Progenitor cell of endocrine pancreas (in vitro differentiated cells): Measurements from ENCODE around the gene ZNF280D. TPM values are rescaled to one million over a fixed set of nuclear protein-coding genes. Genes with fewer than 3 reads are reported as not detected.

ENCODE experiments used
- DNase-seq: peaks from one replicate; pipeline ENCODE4 v3.0.0; 2021; ENCODE audit warnings: low spot score; ENCODE audit not compliant: unreplicated experiment
- H3K27ac Mint-ChIP-seq: 2 replicates; pipeline ENCODE4 v1.8.0; 2021; ENCODE audit warnings: mild to moderate bottlenecking, moderate library complexity, mixed read lengths
- H3K27me3 Mint-ChIP-seq: 2 replicates; pipeline ENCODE4 v1.8.0; 2021; ENCODE audit warnings: mixed read lengths
- H3K36me3 Mint-ChIP-seq: 2 replicates; pipeline ENCODE4 v1.8.0; 2022; ENCODE audit warnings: mixed read lengths; ENCODE audit not compliant: insufficient read depth
- H3K4me1 Mint-ChIP-seq: 2 replicates; pipeline ENCODE4 v1.8.0; 2021; ENCODE audit warnings: low read depth, mixed read lengths
- H3K4me3 Mint-ChIP-seq: 2 replicates; pipeline ENCODE4 v1.8.0; 2021; ENCODE audit warnings: low read depth, mild to moderate bottlenecking, moderate library complexity, mixed read lengths
- H3K9me3 Mint-ChIP-seq: 2 replicates; pipeline ENCODE4 v1.8.0; 2021; ENCODE audit warnings: low read depth, mixed read lengths
- total RNA-seq: library from RNA; stranded (reverse); gene quantifications from 2 replicates; pipeline ENCODE4 v1.2.1, GENCODE V29; 2021
- TF ChIP-seq, protein P1 (sequence below): fragments of 200-600 bp; sonication (generic); IDR thresholded peaks from one replicate; pipeline ENCODE4 v1.5.0; 2021; ENCODE audit warnings: antibody characterized with exemption, mild to moderate bottlenecking; ENCODE audit not compliant: unreplicated experiment

Gene ZNF280D
- total RNA-seq, 1 donor from 2014 or later = 26.9 TPM

DNA sequence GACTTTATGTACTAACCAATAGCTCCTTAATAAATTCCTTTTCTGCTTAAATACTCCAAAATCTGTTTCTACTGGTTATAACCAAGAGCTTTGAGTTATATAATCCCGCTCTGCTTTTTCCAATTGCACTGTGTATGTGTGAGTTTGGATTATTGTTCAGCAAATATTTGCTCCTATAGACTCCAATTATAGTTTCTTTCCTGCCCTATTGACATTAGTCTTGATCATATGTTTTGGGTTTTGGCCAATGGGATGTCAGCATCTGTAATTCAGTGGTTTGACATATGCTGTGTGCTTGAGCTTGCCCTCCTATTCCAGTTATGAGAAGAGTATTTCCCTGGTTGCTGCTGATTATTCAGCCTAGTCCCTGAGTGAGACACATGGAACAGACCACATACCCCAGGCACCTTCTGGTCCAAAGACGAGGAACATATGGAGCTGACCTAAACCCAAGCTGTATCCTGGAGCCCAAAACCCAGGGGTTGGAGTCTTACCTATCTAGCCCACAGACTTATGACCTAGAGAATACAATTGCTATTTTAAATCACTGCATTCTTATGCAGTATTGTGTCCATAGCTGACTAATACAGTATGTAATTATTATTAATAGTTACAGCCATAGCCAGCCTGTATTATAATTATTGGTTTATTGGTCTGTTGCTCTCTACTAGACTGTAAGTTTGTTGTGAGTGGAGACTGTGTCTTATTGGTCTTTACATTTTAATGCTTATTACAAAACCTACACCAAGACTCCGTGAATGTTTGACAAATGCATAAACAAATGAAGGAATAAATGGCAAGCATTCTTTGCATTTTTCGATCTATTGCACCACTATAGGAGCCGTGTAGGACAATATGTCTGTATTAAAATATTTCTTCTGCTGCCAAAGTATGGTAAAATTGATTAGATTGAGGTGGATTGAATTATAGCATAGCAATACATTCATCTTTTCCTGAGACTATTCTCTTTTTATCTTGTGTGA, 11.7 kb upstream of the ZNF280D start:
- Mint-ChIP-seq H3K27ac (no peak overlapping the region), H3K27me3 (no peaks in the 10 kb centered on the region), H3K9me3 (no peaks in the 10 kb centered on the region), H3K4me1 (no peaks in the 10 kb centered on the region), H3K4me3 (no peak overlapping the region), H3K36me3 (no peaks in the 10 kb centered on the region)
- TF ChIP-seq, protein P1, sequence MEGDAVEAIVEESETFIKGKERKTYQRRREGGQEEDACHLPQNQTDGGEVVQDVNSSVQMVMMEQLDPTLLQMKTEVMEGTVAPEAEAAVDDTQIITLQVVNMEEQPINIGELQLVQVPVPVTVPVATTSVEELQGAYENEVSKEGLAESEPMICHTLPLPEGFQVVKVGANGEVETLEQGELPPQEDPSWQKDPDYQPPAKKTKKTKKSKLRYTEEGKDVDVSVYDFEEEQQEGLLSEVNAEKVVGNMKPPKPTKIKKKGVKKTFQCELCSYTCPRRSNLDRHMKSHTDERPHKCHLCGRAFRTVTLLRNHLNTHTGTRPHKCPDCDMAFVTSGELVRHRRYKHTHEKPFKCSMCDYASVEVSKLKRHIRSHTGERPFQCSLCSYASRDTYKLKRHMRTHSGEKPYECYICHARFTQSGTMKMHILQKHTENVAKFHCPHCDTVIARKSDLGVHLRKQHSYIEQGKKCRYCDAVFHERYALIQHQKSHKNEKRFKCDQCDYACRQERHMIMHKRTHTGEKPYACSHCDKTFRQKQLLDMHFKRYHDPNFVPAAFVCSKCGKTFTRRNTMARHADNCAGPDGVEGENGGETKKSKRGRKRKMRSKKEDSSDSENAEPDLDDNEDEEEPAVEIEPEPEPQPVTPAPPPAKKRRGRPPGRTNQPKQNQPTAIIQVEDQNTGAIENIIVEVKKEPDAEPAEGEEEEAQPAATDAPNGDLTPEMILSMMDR = no peak
- DNase-seq = no peak

- H3K36me3 Mint-ChIP-seq = no peaks in the 10 kb centered on the region
- DNase-seq = no peak
- no peak overlapping the region for H3K27ac Mint-ChIP-seq
- H3K4me1 Mint-ChIP-seq = no peaks in the 10 kb centered on the region
- no peaks in the 10 kb centered on the region for H3K27me3 Mint-ChIP-seq
- H3K9me3 Mint-ChIP-seq = no peaks in the 10 kb centered on the region
- TF ChIP-seq, protein P1 = no peak
- no peak overlapping the region for H3K4me3 Mint-ChIP-seq
Measured at GRCh38 chr15:56741541-56741940, 8.2 kb upstream of the ZNF280D start.

DNA sequence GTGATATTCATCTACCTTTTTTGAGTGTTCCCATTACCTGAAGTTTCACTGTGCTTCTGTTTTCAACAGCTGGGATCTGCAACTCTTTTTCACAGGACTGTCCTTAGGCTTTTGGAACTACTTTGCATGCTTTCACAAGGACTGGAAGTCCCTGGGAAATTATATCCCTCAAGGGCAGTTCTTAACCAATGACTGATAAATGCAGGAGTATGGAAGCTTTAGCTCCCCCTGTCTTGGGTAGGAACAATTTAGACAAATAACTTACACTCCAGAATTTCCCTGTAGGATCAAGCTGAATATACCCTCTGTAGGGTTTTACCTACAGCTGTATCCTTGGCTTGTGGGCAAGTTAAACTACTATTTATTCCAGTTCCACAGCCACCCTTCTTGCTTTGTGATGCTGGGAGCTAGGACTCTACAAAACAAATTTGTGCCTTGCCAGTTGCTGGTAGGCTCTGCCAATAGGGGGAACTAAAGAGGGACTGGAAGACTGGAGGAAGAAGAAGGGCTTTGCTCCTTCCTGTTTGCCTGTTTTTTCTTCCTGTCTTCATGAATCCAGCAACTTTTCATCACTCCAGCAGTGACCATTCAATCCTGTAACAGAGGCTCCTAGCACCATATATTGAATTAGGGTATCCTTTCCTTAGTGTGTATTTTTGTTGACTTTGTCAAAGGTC, 6.8 kb upstream of the ZNF280D start:
- Mint-ChIP-seq H3K36me3 (peaks cover under 1% of the 10 kb centered on the region), H3K4me3 (no peak overlapping the region), H3K27me3 (no peaks in the 10 kb centered on the region), H3K4me1 (no peaks in the 10 kb centered on the region), H3K27ac (no peak overlapping the region), H3K9me3 (peaks cover 5% of the 10 kb centered on the region)
- no peak for DNase-seq
- TF ChIP-seq, protein P1 = no peak

DNA sequence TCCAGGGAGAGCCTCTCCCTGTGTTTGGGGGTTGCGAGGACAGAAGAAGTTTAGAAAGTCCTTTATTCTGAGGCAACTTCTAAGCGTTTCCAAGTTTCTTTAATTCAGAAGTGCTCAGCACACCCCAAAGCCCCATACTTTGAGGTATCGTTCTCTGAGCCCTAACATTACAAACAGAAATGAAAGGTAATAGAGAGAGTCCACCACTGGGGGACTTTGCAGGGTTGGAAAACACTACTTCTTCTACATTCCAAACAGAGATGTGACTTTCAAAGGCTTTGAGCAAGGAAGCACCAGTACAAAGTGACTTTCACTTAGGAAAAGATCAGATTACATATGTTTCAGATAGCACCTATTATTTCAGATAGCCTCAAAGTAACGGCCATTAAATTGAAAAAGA, 6.2 kb upstream of the ZNF280D start:
- no peak for DNase-seq
- Mint-ChIP-seq H3K4me3 (no peak overlapping the region), H3K9me3 (peaks cover 10% of the 10 kb centered on the region), H3K27me3 (no peaks in the 10 kb centered on the region), H3K36me3 (peaks cover 4% of the 10 kb centered on the region), H3K27ac (no peak overlapping the region), H3K4me1 (no peaks in the 10 kb centered on the region)
- TF ChIP-seq, protein P1 = no peak

DNA sequence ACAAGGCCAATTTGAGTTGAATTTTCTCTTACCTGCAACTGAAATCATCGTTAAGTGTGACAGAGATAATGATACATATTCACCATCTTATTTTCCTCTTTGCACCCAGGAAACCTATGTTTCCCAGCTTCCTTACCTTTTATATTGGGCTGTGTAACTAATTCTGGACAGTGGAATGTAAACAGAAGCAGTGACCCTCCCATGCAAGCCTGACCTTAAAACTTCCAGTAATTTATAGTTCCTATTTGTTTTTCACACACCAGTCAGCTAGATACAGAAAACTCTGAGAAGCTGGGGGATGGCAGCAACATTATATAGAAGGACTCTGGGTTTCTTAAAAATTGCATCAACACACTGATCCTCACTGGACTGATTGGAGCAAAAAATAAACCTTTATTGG, 4.5 kb upstream of the ZNF280D start:
- Mint-ChIP-seq H3K27ac (no peak overlapping the region), H3K4me1 (no peaks in the 10 kb centered on the region), H3K27me3 (no peaks in the 10 kb centered on the region), H3K9me3 (peaks cover 13% of the 10 kb centered on the region), H3K36me3 (peaks cover 6% of the 10 kb centered on the region), H3K4me3 (no peak overlapping the region)
- DNase-seq = no peak
- TF ChIP-seq, protein P1 = no peak
